Right atrium auricular region (tissue), 2 donors: ENCODE measurements around the gene PLA2G2F. TPM values are rescaled to one million over a fixed set of nuclear protein-coding genes. Genes with fewer than 3 reads are reported as not detected.

Experiments
- DNase-seq: peaks from one replicate; pipeline ENCODE4 v3.0.0-alpha.2; 2019; ENCODE audit warnings: low spot score
- H3K27ac ChIP-seq, 2 donors: fragments of 200-600 bp; sonication (generic); 1 replicate in 1 of 2; 2 replicates in 1 of 2; pipeline ENCODE4 v1.5.1; 2016 to 2019
- H3K27me3 ChIP-seq, 2 donors: fragments of 200-600 bp; sonication (generic); one replicate each; pipeline versions ENCODE4 v1.5.1 to v1.6.0; 2017 to 2019
- H3K36me3 ChIP-seq: fragments of 200-600 bp; sonication (generic); one replicate; pipeline ENCODE4 v1.5.1; 2016
- H3K4me1 ChIP-seq, 2 donors: fragments of 200-600 bp; sonication (generic); one replicate each; pipeline versions ENCODE4 v1.5.1 to v1.6.0; 2017 to 2019
- H3K4me3 ChIP-seq, 2 donors: fragments of 200-600 bp; sonication (generic); 1 replicate in 1 of 2; 2 replicates in 1 of 2; pipeline ENCODE4 v1.5.1; 2017 to 2019; ENCODE audit warnings: mild to moderate bottlenecking in 1 of 2, moderate library complexity in 1 of 2
- H3K9me3 ChIP-seq, 2 donors: fragments of 200-600 bp; sonication (generic); one replicate each; pipeline ENCODE4 v1.5.1; 2019
- CTCF ChIP-seq, 2 donors: fragments of 200-600 bp; sonication (generic); IDR thresholded peaks; one replicate each; pipeline ENCODE4 v1.5.1; 2019; ENCODE audit warnings: antibody characterized with exemption in 2 of 2
- total RNA-seq, 2 donors: library from RNA; depleted of rRNA; stranded (reverse); fragments of >200 nt; gene quantifications; one replicate each; pipeline ENCODE4 v1.1.0, GENCODE V29; 2016

The PLA2G2F gene
- total RNA-seq, 2 donors from 2014 or later, result not detected

GRCh38 chr1:20197329-20197791 is 58.2 kb downstream of the PLA2G2F start:
- no peaks in the 10 kb centered on the region for H3K36me3 ChIP-seq
- no peak for DNase-seq
- no peak overlapping the region for H3K27ac ChIP-seq
- no peak for TF ChIP-seq CTCF (IDR thresholded peaks at IDR 0.05)
- H3K4me1 ChIP-seq, result peaks cover 0 to 17% of the 10 kb centered on the region in 2 donors
- no peak overlapping the region for H3K4me3 ChIP-seq
- H3K9me3 ChIP-seq, result no peaks in the 10 kb centered on the region
- no peaks in the 10 kb centered on the region for H3K27me3 ChIP-seq

- H3K27me3 ChIP-seq, result no peaks in the 10 kb centered on the region
- no peak overlapping the region for H3K4me3 ChIP-seq
- H3K27ac ChIP-seq, result no peak overlapping the region
- no peak for DNase-seq
- H3K36me3 ChIP-seq, result no peaks in the 10 kb centered on the region
- peaks cover 0 to 10% of the 10 kb centered on the region in 2 donors for H3K4me1 ChIP-seq
- no peaks in the 10 kb centered on the region for H3K9me3 ChIP-seq
- TF ChIP-seq CTCF (IDR thresholded peaks at IDR 0.05), result no peak
Measured at GRCh38 chr1:20198296-20198695, 59.2 kb downstream of the PLA2G2F start.

GRCh38 chr1:20198918-20199317 is 59.8 kb downstream of the PLA2G2F start:
- H3K27me3 ChIP-seq, result no peaks in the 10 kb centered on the region
- no peak overlapping the region for H3K4me3 ChIP-seq
- no peak overlapping the region for H3K27ac ChIP-seq
- no peaks in the 10 kb centered on the region for H3K9me3 ChIP-seq
- DNase-seq, result no peak
- no peak for TF ChIP-seq CTCF (IDR thresholded peaks at IDR 0.05)
- no peaks in the 10 kb centered on the region for H3K36me3 ChIP-seq
- peaks cover 0 to 8% of the 10 kb centered on the region in 2 donors for H3K4me1 ChIP-seq

- no peaks in the 10 kb centered on the region for H3K27me3 ChIP-seq
- no peaks in the 10 kb centered on the region for H3K36me3 ChIP-seq
- no peak overlapping the region for H3K27ac ChIP-seq
- no peak overlapping the region for H3K4me3 ChIP-seq
- no peak for TF ChIP-seq CTCF (IDR thresholded peaks at IDR 0.05)
- H3K4me1 ChIP-seq, result peaks cover 0 to 3% of the 10 kb centered on the region in 2 donors
- no peak for DNase-seq
- H3K9me3 ChIP-seq, result no peaks in the 10 kb centered on the region
Measured at GRCh38 chr1:20199403-20199802, 60.3 kb downstream of the PLA2G2F start.

GRCh38 chr1:20199840-20200239 is 60.7 kb downstream of the PLA2G2F start:
- H3K27me3 ChIP-seq, result no peaks in the 10 kb centered on the region

More at GRCh38 chr1:20199840-20200239, 60.7 kb downstream of the PLA2G2F start:
- Histone ChIP-seq H3K36me3 (no peaks in the 10 kb centered on the region), H3K4me3 (no peak overlapping the region), H3K9me3 (no peaks in the 10 kb centered on the region), H3K4me1 (no peaks in the 10 kb centered on the region), H3K27ac (no peak overlapping the region)
- DNase-seq, result no peak
- no peak for TF ChIP-seq CTCF (IDR thresholded peaks at IDR 0.05)

Other genes with a start within 250 kb of the PLA2G2F start
- gene PLA2G2E, start 215.7 kb upstream of the PLA2G2F start, total RNA-seq, result not detected
- gene PLA2G2A, start 159.7 kb upstream of the PLA2G2F start, total RNA-seq, result 1,000 to 10,000 TPM in 1 of 2 donors, 100 to 1,000 TPM in 1; 185 to 1,320 TPM
- gene PLA2G5, start 69.1 kb upstream of the PLA2G2F start, total RNA-seq, result 100 to 1,000 TPM; 115 to 149 TPM
- not detected for gene PLA2G2D, start 19.8 kb upstream of the PLA2G2F start, total RNA-seq
- gene UBXN10, start 46.8 kb downstream of the PLA2G2F start, total RNA-seq, result 1 to 10 TPM; 2.7 to 7.3 TPM
- not detected for gene PLA2G2C, start 47.2 kb downstream of the PLA2G2F start, total RNA-seq
- gene VWA5B1, start 151.6 kb downstream of the PLA2G2F start, total RNA-seq, result under 1 TPM; 0.22 to 0.43 TPM